GM21447 (cell line): ENCODE measurements around the gene U2SURP.
"Not testable (repeated sequence)": the region's sequence is repeated elsewhere in the genome, so short reads cannot be mapped to it uniquely, and the experiment has no call there.

Experiments
- ATAC-seq: cut with Tn5 transposase; IDR thresholded peaks from one replicate; pipeline ENCODE4 v1.9.1; 2021; ENCODE audit not compliant: unreplicated experiment

The U2SURP gene

DNA sequence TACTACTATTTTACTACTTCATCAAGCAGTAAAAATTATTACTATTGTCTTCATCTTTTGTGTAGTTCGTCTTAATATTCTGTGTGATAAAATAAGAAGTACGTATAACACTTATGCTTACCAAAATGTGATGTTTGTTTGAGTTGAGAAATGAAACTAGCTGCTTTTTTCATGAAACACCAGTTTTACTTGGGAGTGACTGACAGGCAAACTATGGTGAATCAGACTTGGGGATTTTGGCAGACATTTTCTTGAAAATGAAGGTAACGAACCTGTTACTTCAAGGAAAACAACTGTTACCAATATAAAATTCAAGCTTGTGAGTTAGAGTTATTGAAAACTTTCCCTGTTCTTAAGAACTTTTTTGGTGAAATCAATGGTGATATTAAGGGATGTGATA lies 10.3 kb downstream of the U2SURP start:
- ATAC-seq = no peak

DNA sequence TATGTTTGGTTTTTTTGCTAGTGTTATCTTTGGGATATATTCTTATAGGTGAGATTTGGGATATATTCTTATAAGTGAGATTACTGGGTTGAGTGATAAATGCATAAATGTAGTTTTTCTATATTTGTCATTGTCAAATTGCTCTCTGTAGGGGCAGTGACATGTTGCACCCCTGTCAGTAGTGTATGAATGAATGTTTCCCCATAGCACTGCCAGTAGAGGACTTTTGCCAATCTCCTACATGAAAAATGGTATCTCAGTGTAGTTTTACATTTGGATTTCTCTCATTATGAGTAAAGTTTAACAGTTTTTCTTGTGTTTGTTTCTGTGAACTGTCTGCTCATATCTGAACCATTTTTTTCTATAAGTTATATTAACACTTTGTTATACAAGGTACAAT lies 13.6 kb downstream of the U2SURP start:
- ATAC-seq = no peak

DNA sequence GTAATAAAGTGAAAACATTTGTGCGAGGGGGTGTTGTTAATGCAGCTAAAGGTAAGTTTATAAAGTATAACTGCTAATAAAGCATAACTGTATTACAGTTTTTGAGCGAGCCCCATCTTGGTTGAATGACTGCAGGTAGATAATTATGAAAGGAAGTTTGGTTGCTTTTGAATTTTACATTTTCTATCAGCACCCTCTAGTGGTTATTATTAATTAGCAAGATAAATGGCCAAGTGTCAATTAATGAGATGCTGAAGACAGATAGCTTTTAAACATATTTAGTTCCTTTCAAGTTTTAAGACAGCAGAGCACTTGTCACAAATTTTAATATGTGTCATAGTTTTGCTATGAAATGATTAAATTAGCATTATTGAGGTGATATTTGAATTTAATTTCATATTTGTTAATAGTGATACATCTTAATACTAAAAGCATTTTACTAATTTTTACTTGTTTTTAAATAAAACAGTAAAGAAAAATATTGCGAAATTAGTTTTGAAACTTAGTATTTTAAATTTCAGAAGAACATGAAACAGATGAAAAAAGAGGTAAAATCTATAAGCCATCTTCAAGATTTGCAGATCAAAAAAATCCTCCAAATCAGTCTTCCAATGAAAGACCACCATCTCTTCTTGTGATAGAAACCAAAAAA lies 15.1 kb downstream of the U2SURP start:
- ATAC-seq = no peak

DNA sequence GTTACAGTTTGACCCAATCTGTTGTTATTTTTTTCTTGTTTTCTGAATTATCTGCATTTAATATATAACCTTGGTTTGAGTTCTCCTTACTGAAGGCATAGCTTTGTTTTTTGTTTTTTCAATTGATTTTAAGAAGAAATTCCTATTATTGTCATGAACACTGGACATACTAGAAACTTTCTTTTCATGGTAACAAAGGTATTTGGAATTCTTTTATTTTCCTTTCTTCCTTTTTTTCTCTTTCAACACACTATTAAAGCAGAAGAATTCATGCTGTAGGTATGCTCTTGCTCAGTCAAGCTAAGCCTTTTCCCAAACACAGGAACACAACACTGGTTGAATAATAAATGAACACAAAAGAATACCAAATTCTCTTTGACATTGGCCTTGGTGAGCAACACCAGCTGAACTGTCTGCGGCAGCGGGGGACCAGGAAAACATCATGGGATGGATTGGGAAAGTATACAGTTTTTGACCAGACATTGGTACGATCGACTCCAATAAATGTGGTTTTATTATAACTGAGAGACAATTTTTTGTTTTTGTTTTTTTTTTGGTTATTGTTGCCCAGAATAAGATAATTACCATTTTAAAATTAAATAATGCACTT lies 23.1 kb downstream of the U2SURP start:
- no peak for ATAC-seq

DNA sequence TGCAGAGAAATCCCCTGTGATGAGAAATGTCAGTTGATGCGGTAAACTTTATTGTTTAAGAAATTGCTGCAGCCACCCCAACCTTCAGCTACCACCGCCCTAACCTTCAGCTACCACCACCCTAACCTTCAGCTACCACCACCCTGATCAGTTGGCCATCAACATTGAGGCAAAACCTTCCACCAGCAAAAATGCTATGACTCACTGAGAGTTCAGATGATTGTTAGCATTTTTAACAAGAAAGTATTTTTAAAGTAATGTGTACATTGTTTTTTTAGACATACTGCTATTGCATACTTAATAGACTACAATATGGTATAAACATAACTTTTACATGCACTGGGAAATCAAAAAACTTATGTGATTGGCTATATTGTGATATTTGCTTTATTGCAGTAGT lies 30.0 kb downstream of the U2SURP start:
- no peak for ATAC-seq

DNA sequence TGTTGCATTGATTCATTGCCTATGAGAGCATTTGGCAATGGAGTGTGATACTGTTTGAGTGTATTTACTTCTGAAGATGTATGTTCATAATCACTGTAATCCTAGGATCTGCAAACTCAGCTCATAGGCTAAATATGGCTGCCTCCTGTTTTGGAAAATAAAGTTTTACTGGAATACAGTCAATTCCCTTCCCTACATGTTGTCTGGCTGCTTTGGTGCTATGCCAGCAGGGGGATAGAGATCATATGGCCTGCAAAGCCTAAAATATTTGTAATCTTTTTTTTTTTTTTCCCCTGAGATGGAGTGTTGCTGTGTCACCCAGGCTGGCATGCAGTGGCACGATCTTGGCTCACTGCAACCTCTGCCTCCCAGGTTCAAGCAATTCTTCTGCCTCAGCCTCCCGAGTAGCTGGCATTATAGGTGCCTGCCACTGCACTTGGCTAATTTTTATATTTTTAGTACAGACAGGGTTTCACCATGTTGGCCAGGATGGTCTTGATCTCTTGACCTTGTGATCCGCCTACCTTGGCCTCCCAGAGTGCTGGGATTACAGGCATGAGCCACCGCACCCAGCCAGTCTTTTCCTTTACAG lies 30.5 kb downstream of the U2SURP start:
- ATAC-seq = not testable (repeated sequence)

DNA sequence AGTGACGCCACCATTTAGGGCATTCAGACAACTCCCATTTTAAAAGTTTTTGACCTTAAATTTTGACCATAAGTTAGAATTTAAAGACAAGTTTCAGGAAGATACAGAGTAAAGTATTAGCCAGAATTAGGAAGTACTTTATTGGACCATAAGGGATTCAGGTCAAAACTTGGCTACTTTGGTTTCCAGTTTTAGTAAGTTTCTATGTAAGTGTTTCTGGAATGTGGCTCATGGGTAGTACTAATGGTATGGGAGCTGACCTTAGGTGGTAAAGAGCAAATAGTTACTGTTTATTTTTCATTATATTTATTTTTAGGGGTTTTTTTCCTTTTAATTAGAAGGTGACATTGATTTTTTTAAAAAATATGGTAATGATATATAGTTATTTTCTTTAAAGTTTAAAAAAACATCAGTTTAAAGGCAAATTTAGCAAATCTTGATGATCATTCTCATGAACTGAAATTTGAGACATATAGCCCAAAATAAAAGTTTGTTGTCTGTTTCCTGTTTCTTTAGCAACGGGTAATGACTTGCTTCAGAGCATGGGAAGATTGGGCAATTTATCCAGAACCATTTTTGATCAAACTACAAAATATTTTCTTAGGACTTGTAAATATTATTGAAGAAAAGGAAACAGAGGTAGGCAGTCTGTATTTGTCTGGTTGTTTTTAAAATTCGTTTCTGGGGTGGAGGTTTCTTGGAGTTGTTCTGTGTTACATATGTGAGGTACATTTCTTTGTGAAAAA lies 34.3 kb downstream of the U2SURP start:
- ATAC-seq = no peak

DNA sequence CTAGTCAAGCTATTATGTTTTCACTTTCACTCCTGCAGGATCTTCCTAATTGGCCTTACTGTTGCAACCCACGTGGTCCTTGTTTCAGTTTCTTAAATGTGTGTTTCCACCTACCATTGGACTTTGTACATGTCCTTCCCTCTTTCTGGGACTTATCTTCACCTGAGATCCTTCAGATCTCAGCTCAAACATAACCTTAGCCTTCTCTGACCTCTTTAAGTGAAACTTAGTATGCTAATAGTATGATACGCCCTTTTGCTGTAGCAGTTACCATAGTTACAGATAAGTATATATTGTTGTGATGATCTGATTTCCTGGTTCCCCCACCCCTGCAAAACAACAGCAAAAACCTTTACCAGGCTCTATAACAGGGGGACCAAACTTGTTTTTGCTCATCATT lies 35.2 kb downstream of the U2SURP start:
- no peak for ATAC-seq

DNA sequence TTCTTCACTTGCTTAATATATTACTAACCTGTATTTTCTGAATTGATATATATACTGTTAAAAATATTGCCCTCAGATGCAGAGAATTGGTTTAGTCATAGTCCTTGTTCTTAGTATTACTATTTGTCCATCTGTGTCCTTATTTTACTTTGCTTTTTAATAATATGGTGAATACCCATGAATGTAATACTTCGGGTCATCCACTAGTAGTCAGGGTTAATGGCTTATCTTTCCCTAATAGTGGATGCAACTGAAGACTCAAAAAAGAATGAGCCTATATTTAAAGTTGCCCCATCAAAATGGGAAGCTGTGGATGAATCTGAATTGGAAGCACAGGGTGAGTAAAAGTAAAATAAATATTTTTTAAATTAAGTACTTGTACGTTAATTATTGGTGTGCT lies 36.5 kb downstream of the U2SURP start:
- no peak for ATAC-seq

DNA sequence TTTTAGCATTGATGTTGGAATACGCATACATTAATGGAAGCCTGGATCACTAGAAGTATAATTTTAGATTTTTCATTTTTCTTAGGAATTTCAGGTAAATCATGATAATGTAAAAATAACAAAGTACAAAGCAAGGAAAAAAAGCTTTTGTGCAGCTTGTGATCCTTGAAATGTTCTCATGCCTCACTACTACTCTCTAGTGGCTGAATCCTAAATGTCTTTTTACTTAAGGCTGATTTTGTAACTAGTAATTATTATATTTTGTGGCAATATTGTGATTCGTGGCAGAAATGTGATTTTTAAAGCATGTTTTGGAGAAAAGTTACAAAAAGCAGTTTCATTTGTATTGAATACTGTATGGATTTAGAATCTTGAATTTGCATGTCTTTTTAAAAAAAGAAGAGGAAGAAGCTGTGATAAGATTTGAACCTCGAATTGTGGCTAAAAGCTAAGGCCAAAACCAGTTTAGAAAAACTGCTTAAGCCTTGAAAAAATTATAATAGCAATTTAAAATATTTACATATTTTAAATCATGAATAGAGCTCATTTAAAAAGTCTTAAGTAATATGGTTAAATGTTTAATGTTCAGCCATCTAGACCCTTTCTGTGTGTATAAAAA lies 39.0 kb downstream of the U2SURP start:
- no peak for ATAC-seq

DNA sequence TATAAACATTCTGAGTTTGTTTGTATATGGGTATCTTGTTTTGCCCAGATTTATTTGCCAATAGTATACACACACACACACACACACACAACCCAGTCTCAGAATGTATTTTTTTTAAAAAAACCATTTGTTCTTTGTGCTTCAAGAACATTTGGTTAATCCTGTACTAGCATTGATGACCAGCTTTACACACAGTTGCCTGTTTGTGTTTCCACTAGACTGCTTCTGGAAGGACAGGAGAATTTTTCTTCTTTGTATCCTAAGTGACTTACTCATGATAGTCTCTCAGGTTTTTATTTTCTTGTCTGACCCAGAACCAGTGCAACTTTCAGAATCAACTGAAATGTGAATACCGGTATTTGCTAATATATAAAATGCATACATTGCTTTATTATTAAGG lies 40.5 kb downstream of the U2SURP start:
- ATAC-seq = no peak

DNA sequence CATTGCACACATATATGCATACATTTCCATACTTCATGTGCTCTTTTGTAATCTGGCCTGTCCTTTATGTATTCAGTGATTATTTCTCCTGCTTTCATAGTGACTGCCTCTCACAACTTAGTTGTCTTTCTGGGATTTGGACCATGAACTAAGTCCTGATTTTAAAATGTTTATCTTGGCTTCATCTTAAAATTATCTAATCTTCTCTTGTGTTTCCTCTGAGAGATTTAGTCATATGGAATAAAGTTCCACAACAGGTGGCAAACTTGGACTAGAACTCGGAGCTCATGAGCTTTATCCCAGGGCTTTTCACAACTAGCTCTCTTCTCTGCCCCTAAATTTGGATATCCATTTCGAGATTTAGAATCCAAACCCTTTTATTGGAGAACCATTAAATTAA lies 44.3 kb downstream of the U2SURP start:
- no peak for ATAC-seq

DNA sequence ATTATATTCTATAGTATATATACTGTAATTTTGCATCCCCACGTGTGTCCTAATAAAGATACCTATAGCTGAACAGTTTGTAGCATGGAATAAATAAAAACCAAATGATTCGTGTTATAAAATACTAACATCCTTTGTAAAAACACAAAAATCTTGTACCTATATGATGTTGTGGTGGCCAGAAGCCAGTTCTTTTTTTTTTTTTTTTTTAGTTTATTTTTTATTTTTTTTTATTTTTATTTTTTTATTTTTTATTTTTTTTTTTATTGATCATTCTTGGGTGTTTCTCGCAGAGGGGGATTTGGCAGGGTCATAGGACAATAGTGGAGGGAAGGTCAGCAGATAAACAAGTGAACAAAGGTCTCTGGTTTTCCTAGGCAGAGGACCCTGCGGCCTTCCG lies 44.7 kb downstream of the U2SURP start:
- ATAC-seq = not testable (repeated sequence)

DNA sequence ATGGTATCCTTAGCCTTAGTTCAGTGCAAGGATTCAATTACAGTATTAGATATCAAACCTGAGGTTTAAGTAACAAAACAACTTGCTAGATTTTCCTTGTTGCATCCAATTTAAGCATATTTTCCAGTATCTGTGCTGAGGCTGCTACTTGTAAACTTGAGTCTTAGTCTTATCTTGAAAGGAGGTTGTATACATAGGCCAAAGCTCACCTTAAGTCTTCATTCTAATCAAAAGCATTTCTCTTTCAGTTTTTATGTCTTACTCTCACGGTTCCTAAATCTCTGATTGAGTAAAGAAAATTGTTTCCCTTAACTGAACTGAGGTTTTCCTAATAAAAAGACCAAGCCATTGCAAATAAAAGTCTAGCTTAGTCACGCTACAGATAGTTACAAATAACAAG lies 52.6 kb downstream of the U2SURP start:
- no peak for ATAC-seq

DNA sequence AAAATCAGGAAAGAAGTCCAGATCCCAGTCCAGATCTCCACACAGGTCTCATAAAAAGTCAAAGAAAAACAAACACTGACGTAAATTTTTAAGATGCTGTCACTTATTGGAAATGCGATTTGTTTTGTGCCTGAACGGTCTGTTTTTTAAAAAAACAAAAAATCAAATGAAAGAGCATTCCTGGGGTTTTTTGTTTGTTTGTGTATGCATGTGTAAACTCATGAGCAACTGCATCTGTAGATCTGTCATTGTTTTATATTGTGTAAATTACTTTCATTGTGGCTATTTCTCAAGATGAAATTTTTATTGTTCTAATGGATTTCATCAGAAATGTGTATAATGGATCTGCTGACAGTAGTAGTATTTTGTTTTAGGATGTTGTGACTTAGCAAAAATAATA lies 55.0 kb downstream of the U2SURP start:
- ATAC-seq = no peak

DNA sequence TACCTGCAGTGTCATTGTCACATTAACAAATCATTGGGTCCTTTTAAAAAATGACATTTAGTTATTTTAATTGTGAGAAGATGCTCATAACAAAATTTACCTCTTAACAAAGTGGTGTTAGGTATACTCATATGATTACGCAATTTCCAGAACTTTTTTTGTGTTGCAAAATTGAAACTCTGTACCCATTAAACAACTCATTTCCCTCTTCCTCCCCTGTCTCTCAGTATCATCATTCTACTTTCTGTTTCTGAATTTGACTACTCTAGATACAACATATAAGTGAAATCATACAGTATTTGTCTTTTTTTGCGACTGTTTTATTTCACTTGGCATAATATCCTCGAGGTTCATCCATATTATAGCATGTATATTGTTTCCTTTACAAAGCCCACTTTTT lies 59.5 kb downstream of the U2SURP start:
- ATAC-seq = peak; percentile 99

DNA sequence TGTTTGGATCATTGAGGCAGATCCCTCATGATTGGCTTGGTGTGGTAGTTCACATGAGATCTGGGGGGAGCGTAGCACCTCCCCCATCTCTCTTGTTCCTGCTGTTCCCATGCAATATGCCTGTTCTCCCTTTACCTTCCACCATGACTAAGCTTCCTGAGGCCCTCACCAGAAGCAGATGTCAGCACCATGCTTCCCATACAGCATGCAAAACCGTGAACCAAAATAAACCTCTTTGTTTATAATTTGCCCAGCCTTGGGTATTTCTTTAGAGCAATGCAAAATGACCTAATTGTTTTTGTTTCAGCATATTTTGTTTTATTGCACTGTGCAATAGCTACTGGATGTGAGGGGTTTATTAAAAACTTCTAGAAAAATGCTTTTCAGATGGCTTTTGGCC lies 61.6 kb downstream of the U2SURP start:
- ATAC-seq = no peak

DNA sequence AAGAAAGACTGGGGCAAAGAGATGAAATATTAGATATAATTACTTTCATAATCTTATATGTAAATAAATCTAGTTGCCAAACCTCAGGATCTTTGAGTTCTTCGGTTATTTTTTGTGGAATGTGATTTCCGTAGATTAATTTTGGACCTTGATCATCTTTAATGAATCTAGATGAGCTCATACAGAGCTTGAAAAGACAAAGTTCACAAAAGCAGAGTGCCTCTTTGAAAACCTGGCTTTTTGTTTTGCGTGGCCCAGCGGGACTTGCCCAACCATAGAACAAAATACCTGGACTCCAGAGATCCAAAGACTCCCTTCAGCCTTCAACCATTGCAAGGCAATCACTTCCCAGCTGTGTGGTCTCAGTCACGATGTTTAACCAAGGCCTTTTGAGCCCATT lies 63.4 kb downstream of the U2SURP start:
- no peak for ATAC-seq

DNA sequence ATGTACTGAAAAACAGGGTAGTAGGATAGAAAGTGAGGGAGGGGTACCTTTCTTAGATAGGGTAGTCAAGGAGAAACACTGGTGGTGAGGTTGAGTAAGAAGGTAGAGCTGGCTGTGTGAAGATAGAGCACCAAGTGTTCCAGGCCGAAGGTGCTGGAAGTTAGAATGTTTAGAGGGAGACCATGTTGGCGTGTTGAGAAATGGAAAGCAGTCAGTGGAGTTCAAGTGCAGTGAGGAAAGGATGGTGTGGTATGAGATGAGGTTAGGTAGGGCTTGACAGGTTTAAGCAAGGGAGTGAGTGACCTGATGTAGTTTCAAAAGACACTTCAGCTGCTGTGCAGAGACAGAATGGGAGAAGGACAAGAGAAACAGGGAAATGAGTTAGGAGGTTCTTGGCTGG lies 64.0 kb downstream of the U2SURP start:
- ATAC-seq = no peak

DNA sequence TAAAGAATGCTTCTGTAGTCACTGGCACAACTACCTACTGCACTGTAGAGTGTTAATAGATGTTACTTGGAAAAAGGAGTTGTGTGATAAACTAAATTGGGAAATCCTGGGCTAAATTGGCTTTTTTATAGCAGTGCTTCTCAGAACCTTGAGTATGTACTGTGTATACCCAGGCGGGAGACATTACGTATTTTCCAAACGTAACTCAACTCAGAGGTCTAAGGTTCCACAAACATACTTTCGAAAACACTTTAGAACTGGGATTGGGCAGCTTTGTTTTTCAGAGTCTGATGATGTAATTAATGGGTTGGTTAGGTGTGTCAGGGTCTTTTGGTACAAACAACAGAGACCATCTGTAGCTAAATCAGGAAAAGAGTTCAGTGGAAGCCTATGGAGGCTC lies 64.7 kb downstream of the U2SURP start:
- no peak for ATAC-seq

DNA sequence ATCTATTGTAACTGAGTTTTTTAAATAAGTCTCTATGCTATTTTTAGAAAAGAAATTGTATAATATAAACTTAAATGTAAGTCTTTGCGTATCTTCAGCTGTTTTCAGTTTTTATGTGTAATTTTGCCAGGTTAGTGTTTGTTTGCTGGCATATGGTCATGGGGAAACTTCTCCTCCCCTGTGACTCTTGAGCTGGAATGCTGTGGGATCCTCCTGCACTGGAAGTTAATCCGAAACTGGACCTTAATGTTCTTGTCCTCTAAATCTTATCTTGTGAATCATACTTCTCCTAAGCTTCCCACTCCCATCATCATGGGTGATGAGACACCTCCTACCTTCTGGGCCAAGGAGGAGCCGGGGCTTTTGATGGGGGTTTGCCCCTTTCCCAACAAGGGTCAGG lies 65.8 kb downstream of the U2SURP start:
- ATAC-seq = no peak

DNA sequence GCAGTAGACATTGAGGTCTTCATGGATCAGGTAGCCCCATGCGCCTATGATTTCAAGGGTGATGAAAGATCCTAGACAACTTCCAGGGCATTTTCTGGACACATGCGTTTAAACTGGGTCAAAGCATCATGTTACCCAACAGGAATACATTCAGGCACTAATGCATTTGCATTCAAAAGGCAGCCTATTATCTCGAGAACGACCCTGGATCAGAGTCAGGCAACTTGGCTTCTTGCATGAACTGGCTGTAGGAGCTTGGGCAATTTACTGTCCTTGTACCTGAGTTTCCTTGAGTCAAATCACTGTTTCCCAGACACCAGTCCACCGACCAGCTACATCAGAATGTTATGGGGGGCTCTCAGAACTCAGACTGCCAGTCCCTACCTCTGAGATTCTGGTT lies 66.7 kb downstream of the U2SURP start:
- ATAC-seq = no peak
